IPS-18c (cell line): ENCODE results near the gene FAM174C.
"Not testable (repeated sequence)": the region's sequence is repeated elsewhere in the genome, so short reads cannot be mapped to it uniquely, and the experiment has no call there.

Experiments used
- H3K4me3 ChIP-seq: 2 replicates; pipeline ENCODE4 v1.7.0; 2013; ENCODE audit warnings: low read depth, mild to moderate bottlenecking, low read length, moderate library complexity; ENCODE audit not compliant: insufficient read depth
- H3K9me3 ChIP-seq: one replicate; pipeline ENCODE4 v1.6.1; 2013; ENCODE audit warnings: mild to moderate bottlenecking, low read length, moderate library complexity; ENCODE audit not compliant: control insufficient read depth, insufficient read depth

FAM174C gene

DNA sequence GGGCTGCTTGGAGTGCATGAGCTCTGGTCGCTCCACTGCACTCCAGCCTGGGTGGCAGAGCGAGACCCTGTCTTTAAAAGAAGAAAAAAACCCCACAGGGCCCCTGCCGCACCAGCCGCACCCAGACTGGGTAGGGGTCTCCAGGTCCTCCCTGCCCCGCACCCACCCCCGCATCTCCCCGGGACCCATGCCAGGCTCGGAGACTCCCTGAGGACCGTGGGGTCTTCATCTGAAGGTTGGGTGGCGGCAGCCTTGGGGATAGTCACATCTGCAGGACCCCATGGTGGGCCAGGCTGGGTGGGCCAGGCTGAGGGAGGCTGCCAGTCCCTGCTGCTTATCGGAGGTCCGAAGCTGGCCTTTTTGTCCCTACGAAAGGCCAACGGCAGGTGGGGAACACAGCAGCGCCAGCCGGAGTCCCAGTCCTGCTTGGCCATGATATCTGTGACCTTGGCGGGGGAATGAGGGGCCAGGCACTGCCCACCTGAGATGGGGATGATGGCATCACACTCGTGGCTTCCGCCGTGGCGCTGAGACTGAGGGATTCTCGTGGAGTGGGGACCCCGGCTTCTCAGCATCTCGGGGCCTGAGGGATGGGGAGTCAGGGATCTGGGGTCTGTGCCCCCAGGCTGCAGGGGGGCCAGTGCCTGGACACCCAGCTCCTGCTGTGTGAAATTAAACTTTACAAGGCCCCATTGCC is 21.4 kb downstream of the FAM174C start:
- Histone ChIP-seq H3K4me3 (no peak overlapping the region), H3K9me3 (no peaks in the 10 kb centered on the region)

DNA sequence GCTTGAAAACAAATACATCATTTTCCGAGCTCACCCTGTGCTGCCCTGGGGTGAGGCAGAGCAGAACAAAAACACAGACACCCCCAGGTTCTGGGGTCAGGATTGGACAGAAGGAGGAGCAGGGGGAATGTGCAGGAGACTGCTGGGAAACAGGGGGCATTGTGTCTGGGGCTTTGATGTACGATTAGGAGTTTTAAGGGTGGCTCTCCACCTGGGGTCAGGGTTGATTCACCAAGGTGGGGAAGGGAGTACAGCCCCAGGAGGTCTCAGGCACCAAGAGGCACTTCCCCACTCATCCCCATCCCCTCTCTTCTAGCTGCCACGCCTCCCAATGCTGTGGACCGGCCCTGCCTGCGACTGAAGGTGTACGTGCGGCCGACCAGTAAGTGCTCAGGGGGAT is 22.9 kb downstream of the FAM174C start:
- Histone ChIP-seq H3K4me3 (no peak overlapping the region), H3K9me3 (no peaks in the 10 kb centered on the region)

DNA sequence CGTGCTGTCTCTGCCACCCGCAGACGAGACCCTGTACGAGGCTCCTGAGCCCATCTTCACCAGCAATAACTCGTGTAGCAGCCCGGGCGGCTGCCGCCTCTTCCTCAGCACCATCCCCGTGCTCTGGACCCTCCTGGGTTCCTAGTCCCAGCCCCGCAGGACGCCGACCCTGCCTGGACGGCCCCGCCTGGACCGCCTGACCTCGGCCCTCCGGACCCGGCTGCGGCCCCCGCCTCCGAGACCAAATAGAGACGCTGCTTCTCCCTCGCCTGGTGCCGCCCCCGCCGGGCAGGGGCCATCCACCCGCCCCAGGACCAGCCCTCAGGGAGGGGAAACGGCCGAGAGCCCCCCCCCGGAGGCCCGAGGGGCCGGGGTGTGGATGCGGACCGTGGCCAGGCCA is 24.5 kb downstream of the FAM174C start:
- H3K4me3 ChIP-seq = no peak overlapping the region
- H3K9me3 ChIP-seq = no peaks in the 10 kb centered on the region

DNA sequence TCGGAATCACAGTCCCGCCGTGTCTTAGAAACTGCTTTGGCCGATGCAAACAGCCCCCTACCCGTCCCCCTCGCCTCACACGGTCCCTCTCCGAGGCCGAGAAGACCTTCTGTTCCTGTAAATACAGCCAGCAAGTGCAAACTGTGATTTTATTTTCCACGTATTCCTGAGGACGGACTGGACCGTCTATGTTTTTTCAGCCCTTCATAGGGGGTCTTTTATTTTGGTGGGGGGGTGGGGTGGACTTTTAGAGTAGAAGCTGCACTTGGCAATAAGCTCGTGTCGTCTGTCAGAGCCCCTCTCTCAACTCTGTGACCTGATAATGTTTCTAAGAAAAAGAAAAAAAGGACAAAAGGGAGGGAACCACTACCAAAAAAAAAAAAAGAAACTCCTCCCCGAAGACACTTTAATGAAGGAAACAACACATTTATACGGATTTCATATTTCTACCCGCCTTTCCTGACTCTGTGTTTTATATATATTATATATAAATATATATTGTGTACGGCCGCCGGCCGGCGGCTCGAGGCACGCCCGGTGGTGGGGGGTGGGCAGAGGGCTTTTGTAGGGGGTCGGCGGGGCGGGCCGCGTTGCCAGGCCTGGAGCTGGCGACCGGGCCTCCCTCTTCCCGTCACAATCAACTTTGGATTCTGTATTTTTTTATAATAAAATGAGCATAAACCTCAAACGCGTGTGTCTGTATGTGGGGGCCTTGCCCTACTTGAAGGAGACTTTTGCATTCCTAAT is 25.6 kb downstream of the FAM174C start:
- no peaks in the 10 kb centered on the region for H3K9me3 ChIP-seq
- H3K4me3 ChIP-seq = no peak overlapping the region

DNA sequence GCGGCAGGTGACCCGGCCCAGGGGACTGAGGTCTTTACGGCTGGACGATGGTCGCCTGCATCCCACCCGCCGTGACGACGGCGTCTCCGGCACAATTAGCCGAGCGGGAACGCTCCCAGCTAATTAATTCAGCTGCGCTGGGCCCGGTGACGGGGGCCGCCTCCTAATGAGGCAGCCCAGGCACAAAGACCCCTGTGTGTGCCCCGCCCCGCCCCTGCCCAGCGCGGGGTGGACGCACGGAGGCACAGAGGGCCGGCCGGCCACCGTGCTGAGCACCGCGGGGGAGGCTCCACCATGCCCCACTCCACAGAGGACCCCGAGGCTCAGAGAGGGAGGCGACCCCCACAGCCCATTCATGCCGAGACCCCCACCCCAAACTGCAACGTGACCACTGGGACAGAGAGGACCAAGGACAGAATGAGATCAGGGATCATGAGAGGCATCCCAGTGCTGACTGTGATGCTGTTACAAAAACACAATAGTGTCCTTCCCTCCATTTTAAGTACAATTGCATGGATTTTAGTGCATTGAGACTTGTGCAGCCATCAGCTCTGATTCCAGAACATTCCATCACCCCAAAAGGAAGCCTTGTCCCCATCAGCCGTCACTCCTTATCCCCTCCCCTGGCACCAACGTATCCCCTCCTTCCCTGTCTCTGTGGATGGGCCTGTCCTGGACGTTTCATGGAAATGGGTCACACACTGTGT is 27.4 kb downstream of the FAM174C start:
- no peak overlapping the region for H3K4me3 ChIP-seq
- no peaks in the 10 kb centered on the region for H3K9me3 ChIP-seq

DNA sequence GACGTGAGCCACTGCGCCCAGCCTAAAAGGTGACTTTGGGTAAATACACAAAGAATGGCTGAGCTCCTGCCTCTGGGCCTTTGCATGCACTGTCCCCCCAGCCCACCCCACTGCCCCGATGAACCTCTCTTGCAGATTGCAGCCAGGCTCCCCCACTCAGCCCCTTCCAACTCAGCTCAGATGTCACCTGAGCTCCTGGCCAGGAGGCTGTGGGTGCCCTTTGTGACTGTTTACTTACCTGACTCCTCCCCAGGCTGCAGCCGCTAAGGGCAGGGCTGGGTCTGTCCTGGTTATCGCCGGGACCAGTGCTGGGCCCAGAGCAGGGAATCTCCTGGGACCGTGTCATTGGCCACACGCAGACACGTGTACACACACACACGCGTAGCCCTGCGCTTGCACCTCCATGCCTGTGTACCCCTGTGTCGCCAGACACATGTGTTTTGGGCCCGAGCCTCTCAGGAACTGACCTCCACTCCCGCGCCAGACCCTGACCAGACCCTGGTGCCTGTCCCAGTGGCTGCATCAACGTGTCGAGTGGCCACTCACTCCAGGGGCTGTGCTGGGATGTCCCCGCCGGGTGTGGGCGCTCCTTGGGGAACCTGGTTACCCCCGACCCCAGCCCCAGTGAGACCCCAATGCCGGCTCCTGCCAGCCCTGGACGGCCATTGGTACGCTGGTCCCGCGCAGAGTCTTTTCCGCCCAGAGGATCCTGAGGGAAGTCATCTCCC is 29.0 kb downstream of the FAM174C start:
- H3K9me3 ChIP-seq = no peaks in the 10 kb centered on the region
- no peak overlapping the region for H3K4me3 ChIP-seq

DNA sequence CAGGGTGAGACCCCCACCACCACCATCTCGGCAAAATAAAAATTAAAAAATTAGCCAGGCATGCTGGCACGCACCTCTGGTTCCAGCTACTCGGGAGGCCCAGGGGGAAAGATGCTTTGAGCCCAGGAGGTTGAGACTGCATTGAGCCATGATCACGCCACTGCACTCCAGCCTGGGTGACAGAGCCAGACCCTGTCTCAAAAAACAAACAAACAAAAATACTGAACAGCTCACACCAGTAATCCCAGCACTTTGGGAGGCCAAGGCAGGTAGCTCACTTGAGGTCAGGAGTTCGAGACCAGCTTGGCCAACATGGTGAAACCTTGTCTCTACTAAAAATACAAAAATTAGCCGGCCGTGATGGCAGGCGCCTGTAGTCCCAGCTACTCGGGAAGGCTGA is 30.0 kb downstream of the FAM174C start:
- H3K4me3 ChIP-seq, H3K9me3 ChIP-seq: not testable (repeated sequence)

DNA sequence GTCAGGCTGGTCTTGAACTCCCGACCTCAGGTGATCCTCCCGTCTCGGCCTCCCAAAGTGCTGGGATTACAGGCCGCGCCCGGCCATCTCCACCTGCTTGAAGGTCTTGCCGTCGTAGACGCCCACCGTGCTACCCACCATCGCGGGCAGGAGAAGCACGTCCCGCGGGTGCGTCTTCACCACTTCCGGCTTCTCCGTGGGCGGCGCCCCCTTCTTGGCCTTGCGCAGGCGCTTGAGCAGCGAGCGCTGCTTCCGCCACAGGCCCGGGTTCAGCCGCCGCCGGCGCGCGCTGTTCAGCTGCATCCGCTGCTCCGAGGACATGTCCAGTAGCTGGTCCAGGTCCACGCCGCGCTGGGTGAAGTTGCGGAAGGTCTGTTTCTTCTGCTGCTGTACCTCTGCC is 32.0 kb downstream of the FAM174C start:
- Histone ChIP-seq H3K9me3 (no peaks in the 10 kb centered on the region), H3K4me3 (no peak overlapping the region)

DNA sequence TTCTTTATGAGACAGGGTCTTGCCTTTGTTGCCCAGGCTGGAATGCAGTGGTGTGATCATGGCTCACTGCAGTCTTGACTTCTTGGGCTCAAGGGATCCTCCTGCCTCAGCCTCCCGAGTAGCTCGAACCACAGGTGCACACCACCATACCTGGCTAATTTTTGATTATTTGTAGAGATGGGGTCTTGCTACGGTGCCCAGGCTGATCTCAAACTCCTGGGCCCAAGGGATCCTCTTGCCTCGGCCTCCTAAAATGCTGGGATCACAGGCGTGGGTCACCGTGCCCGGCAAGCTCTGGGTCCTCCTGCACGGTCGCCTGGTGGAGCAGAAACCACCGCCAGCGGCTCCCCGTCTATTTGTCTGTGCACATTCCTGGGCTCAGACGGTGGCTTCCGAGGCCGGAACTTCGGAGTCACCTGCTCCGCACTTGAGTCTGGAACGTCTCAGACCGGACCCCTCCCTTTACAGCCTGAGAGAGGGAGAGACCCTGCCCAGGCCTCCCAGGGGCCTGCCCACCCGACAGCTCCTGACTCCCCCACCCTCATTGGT is 32.5 kb downstream of the FAM174C start:
- Histone ChIP-seq H3K4me3 (no peak overlapping the region), H3K9me3 (no peaks in the 10 kb centered on the region)

DNA sequence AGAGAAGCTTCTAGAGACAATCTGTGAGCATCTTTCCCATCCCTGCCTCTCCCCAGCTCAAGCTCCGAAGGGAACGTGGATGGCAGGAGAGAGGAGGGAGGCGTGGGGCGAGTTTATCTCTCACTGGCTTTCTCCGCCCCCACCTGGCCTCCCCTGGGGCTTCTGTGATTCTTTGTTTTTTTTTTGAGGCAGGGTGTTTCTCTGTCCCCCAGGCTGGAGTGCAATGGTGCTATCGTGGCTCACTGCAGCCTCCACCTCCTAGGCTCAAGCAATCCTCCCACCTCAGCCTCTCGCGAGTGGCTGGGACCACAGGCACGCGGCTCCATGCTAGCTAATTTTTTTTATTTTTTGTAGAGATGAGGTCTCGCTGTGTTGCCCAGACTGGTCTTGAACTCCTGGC is 33.4 kb downstream of the FAM174C start:
- no peak overlapping the region for H3K4me3 ChIP-seq

DNA sequence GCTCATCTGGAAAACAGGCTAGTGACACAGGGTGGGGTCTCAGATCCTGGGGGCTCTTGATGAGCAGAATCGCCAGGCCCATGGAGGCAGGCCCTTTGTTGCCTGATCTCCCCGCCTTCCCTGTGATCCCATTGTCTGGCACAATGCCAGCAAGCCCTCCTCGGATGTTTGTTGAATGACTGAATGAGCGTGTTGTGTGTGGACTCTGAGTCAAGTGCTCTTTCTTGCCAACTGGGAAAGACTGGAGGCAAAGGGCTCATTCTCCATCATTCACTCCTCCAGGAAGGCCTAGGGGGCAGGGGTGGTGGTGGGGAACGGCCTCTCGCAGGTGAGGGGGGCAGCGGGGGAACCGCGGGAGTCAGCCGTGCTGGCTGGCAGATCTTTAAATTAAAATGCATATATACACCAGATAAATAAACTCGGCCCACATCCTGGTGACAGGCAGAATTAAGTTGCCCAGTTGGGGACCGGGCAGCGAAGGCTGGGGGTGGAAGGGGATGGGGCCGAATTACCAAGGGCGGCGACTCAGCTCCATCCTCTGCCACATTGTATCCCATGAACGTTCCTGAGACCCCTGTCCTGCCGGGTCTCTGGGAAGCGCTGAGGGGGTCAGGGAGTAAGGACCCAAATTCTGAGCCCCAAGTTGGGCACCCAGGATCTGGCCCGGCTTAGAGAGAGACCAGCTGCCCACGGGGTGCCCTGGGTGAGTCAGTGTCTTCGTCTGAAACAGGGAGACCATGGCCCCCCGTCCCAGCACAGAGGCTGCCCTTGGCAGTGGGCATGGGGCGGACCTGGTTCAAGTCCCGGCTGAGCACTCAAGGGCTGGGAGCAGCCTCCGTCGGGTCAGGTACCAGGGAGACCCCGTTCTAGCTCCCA is 34.9 kb downstream of the FAM174C start:
- Histone ChIP-seq H3K4me3 (no peak overlapping the region), H3K9me3 (no peaks in the 10 kb centered on the region)

More for the DNA sequence above, 33.4 kb downstream of the FAM174C start:
- no peaks in the 10 kb centered on the region for H3K9me3 ChIP-seq

DNA sequence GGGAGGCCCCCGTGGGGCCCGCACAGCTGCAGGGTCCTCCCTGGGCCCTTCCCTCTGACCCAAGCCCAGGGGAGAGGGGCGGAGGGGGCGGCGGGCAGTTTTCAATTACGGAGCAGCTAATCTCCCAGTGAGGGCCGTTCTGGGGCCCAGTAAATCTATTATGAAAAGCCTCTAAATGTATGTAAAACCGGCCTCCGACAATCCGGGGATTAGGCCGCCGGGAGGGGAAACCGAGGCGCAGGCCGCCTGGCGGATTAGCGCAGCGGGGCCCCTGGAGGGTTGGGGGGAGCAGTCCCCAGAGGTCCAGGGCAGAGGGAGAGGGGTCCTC is 35.5 kb downstream of the FAM174C start:
- Histone ChIP-seq H3K9me3 (no peaks in the 10 kb centered on the region), H3K4me3 (no peak overlapping the region)

DNA sequence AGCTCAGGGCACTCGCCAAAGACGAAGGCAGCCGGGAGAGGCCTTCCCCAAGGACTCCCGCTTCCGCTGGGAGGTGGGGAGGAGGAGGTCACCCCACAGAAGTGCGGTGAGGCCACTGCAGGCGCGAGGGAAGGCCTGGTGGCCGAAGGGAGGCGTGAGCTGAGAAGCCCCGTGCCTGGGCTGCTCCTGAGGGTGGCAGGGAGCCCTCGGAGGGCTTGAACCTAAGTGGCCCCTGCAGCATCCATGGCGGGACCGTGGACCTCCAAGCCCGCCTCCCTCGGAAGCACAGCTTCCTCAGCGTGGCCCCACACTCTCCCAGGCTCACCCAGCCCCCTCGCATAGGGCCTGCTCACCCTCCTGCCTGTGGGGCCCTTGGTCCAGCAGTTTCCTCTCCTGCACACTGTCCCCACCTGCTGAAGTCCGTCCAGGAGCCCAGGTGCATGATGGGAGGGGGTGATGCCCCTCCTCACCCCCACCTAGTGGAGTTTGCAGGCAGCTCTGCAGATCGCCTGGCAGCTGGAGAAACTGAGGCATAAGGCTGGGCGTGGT is 36.3 kb downstream of the FAM174C start:
- Histone ChIP-seq H3K4me3 (no peak overlapping the region), H3K9me3 (no peaks in the 10 kb centered on the region)

DNA sequence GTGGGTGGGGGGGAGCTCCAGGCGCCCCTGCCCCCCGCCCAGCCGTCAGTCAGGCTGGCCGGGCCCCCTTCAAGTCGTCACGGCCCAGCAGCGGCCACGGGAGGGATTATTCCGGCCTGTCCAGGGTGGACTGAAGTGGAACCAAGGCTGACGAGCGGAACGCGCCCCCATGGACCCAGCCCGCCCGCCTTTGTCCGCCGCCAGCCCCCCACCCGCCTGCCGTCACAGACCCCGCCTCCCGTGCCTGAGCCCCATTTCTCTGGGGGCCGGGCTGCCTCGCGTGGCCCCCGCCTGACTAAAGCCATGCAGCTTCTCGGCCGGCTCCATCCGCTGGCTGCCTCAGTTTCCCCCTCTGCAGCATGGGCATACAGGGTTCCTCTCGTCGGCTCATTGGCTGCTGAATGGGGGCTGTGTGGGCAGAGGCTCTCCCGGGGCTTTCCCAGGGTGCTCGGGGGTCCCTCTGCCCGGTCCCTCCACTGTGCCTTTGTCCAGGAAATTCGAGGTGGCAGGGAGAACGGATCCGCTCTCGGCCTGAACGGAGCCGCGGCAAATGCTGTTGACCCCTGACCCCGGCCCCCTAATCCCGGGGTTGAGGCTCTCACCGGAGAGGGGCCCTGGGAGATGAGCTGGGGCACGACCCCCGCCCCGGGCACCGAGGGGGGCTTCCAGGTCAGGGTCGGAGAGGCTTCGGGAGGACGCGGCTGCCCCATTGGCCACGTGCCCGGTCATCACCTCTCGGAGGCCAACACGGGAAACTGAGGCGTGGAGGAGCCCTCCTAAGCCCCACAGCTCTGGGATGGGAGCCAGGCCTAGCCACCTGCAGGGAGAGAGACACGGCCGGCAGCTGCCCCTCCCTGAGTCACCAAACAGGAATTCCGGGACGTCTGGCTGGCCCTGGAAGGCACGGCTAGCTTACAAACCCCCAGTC is 37.7 kb downstream of the FAM174C start:
- Histone ChIP-seq H3K9me3 (no peaks in the 10 kb centered on the region), H3K4me3 (no peak overlapping the region)
